Measurements from ENCODE around the gene LHX4.

Gene LHX4

DNA sequence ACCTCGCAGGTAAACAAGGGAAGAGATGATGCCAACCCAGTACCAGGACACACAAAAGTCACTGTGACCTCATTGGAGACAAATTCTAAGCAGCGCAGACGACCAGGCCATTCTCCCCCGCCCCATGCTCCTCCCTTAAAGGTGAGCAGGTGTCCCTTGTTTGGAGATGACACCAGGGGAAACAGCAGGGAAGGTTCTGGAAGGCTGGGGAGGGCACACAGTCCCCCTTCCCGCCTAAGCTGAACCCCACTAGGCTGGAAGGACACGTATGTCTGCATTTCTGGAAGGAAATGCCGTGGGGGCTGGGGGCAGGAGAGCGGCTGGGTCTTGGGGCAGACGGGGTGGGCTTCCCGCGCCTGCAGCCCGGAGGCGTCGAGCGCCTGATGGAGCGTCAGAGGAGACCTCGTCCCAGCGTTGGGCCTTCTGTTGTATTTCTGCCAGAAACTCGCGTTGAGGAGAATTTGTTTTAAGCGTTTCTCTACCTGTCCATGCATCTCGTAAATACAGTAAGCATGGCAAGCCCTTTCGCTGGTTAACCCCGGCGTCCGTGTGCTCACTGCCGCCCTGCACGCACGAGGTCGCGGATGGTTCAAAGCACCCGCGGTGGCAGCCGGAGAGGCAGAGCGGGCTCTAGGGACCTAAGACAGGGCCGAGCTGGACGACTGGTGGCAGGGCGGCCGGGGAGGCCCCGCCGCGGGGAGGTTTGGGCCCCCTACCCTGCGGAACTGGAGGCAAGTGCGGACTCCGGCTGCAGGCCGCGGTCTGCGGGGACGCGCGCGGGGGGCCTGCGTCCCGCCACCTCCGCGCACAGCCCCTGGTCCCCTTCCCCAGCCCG is 1.2 kb upstream of the LHX4 start:
- DNase-seq = no peak

DNA sequence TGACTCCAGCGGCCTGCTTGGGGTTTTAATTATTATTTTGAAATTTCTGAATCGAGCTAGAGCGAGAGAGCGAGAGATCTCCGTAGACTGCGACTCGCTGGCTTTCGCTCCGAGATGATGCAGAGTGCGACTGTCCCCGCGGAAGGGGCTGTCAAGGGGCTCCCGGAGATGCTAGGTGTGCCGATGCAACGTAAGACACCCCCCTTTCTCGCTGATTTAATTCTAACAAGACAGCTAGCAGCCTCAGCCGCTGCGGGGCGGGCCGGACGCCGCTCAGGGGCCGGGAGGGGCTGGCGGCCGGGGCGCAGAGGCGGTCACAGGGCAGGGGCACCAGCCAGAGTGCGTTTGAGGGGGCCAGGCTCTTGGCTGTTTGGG is 339 bp downstream of the LHX4 start:
- no peak for DNase-seq

DNA sequence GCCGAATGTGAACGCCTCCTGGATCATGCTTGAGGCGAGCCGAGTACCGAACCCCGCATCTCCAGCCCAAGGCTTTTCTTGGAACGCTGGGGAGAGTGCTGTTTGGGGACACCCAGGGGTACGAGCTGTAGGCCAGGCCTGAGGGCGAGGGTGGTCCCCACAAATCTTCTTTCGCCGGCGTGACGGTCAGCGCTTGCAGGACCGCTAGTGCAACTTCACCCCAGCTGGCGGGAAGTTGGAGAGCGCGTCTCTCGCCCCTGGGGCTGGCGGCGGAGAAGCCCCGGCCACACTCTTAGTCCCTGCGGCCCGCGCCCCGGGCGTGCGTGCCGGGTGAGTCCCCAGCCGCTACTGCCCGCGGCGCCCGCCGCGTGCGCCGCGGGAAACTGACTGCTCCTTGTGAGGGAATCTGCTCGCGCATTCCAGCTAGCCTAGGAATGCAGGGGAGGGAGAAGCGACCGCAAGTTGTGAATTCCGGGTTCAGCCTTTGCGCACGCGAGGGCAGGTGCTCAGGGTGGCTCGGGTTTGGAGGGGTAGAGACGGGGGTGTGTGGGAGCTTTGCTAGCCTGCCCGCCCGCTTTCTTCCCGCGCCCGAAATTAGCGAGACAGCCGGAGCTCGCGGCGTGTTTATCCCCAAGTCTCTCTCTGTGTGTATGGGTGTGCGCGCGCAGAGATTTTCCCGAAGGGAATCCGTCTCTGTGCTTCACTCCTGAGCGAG is 884 bp downstream of the LHX4 start:
- no peak for DNase-seq

DNA sequence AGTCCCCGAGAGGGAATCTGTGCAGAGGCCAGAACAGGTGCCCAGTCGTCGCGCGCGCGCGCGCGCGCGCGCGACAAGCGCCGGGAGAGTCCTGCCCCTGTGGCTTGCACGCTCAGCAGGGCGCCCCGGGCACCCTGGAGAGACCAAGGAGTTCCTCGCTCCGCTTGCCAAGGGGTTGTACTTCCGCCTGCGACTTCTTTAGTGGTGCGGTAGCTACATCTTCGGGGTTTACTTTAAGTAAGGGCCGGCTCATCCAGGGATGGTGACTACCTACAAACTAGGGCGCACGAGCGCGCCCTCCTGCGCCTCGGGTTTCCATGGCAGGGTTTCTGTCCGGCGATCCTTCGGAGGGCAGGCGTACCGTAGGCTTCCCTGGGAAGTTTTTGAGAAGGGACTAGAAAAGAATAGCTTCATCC is 1.4 kb downstream of the LHX4 start:
- no peak for DNase-seq

DNA sequence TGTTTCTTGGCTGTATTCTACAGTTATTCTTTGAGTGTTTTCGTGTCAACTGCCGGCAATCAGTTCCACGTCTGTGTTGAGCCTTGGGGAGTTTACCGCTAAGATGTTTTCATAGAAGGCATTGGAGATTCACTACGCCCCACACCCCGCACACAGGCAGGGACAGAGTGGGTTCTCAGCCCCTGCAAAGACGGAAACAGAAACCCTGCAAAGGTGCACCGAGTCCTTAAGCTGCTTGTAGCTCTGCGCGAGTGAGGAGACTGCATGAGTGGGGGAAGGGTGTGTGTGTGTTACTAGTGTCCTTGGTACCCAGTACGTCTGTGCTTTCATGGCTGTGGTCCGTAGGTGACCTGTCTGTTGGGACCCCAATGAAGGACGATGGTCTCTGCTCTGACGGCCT is 1.9 kb downstream of the LHX4 start:
- no peak for DNase-seq

DNA sequence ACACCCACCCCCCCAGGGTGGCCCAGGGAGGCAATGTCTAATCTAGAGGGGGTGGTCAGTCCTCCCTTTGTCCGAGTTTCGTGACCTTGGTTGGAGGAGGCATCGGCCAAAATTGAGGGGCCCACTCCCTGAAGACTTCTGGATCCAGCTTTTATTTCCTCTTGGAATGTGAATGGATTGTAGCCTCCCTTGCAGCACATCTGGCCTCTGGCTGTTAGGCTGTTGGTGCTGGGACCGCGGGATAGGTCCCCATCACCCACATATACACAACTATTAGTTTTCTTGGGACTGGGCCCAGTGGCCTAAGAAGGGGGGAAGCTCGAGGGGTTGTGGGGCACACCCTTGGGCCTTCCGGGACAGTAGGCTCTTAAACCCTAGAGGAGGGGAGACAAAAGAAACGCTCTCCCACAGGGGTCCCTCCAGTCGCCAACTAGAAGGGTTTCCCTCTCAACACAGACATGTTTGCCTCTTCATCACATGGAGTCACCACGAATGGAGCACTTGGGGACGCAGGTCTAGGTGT is 2.5 kb downstream of the LHX4 start:
- no peak for DNase-seq

DNA sequence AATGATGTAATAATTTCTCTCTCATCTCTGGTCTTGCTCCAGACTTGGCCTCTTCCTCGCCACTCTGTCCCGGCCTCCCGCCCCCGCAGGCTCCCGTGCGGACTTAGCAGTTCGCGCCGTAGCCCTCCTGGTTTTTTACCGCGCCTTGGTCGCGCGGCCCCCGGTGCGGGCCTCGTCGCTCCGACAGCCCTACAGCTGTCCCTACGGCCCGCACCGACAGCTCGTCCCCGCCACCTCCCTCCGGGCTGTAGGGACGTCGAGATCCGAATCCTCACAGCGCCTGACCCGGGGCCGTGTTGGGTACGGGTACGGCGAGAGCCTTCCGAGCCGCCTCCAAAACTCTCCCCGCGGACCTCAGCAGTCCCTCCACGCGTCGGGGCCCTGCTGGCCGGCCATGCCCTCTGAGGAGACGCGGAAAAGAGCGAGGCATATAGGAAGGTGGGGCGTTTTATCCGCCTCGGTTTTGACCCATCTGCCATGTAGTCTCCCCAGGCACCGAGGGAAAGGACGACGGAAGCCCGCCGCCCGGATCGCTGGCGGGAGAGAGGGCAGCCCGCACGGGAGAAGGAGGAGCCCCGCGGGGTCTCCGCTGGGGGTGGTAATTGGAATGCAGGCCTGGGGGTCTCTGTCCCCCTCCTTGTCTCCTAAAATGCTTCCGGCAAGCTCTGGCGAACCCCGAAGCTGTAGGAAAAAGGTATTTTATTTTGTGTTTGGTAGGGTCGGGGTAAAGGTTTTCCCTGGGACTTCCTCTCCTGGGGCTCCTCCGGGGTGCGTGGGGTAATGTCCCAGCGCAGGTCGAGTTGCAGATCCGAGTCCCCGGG is 3.3 kb downstream of the LHX4 start:
- no peak for DNase-seq

DNA sequence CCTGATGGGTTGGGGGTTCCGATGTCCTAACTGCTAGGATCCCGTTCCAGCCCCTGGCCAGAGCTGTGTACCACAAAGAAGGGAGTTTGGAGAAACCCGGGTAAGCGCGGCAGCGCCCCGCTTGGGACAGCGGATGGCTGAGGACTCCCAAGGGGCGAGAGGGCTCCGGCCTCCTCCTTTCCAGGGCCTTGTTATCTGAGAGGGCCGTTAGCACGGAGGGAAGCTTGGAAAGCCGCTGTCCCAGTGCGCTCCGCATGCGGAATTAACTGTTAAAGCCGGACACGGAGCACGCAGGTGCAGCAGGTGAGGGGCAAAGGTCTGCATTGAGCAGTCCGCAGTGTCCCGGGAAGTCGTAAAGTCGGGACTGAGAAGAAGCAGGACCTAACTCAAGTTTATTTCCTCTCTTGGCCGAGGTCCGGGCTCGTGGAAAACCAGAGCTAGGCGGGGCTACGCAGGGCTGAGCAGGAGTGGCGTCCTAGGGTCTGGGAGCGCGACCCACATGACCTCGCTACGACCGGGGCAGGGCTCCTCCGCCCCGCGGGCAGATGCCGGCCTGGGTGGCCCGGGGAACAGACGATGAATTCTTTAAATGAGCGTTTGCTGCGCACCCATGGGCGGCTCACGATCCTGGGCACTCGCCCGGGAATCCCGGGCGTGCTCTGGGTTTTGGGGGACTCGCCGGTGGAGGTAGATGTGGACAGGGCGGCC is 4.5 kb downstream of the LHX4 start:
- DNase-seq = no peak

DNA sequence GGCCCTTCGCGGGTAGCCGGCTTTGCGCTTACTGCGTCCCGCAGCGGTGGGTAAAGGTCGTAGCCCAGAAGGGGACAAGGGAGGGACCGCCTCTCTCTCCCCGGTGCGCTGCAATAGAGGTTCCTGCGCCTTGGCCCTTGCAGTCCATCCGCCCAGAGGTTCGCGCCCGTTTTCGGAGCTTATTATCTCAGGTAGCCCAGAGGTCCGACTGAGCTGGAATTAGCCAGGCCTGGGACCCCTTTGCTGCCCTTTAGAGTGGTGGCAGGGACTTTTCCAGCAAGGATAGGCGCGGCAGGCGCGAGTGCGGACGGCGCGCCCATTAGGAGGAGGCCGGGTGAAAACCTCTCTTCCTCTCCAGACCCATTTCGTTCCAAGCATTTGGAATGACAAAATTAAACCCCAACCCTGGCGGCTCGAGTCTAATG is 5.0 kb downstream of the LHX4 start:
- DNase-seq = no peak

DNA sequence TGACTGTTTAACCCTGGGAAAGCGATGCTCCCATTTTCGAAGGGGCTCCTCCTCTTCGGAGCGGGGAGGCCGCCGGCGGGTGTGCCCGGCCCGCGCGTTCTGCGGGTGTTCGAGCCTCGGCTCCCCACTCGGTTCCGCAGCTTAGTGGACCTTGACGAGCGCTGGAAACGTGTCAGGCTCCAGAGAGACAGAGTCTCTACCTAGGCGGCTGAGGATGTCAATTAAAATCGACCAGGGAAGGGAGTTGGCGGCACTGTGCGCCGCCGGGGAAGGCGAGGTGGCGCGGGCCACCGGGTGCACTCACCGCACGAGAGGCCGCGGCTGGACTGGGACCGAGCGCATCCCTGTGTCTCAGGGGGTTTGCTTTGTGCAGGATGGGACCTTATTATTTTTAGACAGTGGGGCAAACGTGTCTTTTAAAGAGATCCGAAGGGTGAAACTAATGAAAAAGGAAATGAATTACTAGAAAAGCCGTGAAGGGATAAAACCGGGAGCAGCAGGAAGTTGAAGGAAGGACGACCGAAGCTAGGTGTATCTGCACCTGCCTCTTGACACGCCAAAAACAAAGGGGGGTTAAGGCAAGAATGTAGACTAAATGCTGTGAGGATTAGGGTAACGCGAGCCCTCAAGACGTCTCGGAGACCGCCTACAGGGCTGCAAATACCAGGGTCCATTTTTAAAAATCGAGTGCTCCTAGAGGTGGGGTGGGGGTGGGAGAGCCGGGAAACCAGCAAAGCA is 5.6 kb downstream of the LHX4 start:
- DNase-seq = no peak

DNA sequence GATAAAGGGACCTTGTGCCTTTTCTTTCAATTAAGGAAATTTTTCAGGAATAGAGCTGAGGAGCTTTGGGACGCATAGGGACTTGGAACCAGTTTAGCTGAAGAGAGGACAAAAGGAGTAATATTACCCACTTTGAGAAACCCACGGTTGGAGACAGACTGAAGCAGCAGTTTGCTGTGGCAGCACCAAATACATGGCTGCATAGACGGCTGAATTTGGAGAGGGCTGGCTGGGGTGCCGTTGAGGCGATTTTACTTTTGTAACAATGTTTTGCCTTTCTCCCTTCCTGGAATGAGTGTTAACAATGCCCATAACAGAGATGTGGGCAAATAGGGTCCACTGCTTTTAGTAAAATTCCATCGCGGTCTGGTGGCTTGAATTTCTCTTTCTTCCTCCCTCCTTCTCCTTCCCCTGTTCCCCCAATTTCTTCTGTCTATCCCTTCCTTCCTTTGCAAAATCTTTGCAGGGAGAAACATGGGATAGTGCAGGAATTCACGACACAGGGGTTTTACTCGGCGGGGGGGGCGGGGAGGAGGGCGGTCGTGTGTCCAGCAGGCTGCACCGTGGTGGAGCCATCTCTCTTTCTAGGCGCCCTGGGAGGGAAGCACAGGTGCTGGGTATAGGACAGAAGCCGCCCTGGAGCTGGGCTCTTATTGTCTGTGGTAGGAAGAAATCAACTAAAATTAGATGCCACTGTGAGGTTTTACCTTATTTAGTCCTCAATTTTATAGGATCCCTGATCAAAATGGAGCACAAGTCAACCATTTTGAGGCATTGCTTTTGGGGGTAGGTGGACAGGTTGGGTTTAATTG is 6.8 kb downstream of the LHX4 start:
- DNase-seq = no peak

DNA sequence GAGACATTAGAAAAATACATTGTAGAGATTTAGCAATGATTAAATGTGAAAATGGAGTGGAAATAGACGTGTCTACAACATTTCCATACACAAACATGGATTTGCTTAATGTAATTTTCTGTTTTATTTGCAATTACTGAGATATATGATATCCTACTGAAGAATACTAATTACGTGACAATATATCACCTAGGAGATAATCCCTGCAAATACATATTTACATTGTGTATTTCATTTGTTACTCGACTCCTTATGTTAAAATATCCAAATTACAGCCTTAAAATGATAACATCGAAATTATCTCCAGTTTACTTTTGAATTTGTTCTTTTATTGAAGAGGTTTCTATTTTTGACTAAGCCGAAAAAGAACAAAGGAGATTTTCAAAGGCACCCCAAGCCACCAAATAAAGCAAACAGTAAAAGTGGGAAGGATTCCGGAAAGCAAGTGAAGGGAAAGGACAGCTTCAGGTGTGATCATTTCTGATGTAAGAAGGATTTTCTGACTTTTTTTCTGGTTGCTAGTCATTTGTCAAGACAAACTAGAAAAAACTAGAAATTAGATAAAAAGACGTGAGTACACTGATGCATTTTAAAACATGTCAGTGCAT is 7.9 kb downstream of the LHX4 start:
- no peak for DNase-seq

DNA sequence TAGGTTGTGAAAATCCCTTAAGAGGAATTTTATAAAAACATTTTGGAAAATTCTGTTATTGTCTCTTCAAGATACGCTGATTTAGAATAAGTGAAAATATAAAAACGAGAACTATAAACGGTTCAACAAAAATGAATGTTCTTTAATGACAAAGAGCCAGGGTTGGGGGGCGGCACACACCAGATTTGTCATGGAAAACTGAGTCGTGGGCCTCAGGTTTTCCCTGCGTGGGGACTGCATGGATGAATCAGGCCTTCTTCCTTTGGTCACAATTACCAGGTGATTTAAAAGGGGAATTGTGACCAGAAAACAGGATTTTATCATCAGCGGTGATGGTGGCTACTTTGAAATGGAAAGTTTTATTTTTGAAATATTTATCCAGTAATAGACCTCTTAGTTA is 8.6 kb downstream of the LHX4 start:
- no peak for DNase-seq

DNA sequence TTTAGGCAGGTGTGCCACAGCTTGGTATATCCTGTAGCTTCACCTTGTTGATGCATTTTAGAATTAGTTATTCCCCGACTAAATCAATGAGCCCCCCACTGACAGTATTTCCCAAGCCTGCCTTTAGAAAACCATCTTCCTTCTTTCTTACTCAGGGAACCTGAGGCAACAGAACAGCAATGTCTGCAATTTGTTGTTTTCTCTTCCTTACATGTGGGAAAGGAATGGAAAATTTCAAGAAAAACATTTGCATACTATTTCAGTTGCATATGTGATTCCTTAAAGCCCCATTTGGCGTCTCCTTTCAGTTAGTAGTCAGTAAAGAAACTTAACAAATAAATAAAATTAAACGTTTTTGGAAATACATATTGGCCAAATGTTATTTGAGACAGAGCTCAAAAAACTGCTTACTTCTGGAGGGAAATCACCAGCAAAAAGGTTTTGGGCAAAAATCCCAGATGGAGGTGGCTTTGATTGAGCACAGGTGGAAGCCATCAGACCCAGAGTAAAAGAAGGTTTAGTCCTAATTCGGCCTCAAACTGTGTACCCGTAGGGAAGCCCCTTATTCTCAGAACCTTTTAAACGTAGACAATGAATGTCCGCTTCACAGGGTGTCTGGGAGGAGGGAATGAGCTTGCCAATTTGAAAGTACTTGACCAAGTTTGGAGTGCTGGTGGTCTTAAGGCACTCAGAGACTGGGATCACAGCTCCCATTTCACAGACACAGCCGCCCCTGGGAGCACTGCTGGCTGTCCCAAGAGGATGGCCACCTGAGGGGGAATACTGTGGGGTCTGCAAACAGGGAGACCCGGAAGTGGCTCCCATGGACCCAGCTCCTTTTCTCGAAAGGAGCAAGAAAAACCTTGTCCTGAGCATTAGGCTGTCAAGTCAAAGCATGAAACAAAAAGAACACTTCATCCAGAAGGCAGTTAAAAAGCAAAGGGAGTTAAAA is 9.4 kb downstream of the LHX4 start:
- no peak for DNase-seq

DNA sequence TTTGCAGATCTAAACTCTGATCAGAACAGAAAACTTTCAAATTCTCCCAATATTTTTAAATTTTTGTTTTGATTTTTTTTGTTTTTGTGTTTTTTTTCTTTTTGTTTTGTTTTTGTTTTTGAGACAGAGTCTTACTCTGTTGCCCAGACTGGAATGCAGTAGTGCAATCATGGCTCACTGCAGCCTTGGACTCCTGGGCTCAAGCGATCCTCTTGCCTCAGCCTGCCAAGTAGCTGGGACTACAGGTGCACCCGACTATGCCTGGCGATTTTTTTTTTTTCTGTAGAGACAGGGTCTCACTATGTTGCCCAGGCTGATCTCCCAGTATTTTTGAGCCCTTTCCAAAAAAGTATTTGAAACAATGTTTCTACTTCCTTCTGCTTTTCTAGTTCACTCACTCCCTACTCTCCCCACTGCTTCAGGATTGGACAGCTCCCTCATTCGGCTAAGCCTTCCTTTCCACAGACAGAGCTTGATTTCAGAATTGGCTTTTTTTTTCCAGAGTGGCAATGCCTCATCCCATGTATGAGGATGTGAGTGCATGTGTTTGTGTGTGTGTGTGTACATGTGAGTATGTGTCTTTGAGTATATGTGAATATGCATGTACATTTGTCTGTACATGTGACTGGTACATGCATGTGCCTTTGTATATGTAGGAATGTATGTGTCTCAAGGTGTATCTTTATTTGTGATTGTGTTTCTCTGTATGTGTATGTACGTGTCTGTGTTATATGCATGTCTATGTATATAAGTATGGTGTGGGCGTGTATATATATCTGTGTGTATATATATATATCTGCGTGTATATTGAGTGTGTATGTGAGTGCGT is 11.9 kb downstream of the LHX4 start:
- no peak for DNase-seq

DNA sequence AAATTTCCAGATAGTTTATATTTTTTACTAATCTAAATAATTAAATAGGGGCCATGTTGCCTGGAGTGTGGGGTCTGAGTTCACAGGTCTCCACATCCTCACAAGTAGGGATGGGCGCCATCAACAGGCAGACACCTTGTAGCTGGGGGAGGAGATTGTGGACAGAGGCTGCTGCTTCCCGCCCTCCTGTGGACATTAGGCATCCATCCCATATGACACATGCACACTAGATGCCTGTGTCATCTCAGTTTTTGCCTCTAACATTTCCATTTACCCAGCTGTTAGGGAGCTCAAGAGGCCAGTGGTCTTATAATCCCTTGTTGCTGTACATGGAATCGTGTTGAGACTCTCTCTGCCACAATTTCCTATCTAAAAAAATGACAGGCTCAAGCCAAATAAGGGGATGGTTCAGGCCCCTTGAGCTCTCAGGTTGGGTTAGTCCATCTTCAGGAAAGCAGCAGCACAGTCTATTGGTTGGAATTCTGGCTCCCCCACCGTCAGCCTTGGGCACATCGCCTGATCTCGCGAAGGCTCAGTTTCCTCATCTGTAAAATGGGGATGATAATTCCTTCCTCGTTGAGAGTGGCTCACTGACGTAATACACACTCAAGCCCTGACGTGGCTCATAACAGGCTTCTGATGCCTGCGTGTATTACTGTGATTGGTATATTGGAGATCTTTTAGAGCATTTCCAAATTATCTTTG is 13.6 kb downstream of the LHX4 start:
- DNase-seq = no peak

DNA sequence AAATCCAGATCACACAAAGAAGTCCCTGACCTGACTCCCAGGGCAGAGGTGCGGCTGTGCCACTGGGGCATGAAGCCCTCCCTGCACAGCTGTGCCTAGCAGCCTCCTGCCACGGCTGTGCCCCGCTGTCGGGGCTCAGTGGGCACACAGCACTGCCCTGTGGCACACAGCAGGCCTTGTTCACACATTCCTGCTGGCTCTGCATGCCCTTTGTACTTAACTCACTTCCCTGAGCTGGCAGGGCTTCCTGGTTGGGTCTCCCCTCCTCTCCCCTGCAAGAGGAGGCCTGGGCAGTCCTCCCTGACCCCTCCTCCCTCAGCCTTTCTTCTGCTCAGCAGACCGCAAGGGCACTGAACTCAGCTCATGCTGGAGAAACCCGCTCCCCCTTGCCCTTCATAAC is 14.8 kb downstream of the LHX4 start:
- DNase-seq = no peak

DNA sequence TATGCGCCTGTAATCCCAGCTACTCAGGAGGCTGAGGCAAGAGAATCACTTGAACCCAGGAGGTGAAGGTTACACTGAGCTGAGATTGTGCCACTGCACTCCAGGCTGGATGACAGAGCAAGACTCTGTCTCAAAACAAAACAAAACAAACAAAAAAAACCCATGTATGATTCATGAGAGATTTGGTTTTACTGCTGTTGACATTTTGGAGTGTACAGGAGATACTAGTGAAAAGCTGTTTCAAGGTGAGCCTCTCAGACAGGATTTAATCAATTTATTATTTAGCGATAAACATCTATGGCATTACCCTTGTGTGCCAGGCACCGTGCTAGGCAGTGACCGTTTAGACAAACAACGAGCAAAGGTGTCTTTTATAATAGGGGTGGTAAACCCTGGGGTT is 16.5 kb downstream of the LHX4 start:
- no peak for DNase-seq

Measured in activated naive CD4-positive, alpha-beta T cell (primary cell).